Amniotic epithelial cell (primary cell): Measurements from ENCODE around the gene OXTR.
"Not testable (repeated sequence)": the region's sequence is repeated elsewhere in the genome, so short reads cannot be mapped to it uniquely, and the experiment has no call there.

Source experiments
- DNase-seq: peaks from one replicate; pipeline ENCODE4 v3.0.0-alpha.2; 2010; ENCODE audit warnings: low read depth

The OXTR gene

GRCh38 chr3:8741581-8742261, 27.7 kb downstream of the OXTR start:
- peak; percentile 80 for DNase-seq

GRCh38 chr3:8739757-8740504, 29.5 kb downstream of the OXTR start:
- DNase-seq = peak; percentile 72

GRCh38 chr3:8738639-8739038, 30.8 kb downstream of the OXTR start:
- no peak for DNase-seq

GRCh38 chr3:8737823-8738222, 31.6 kb downstream of the OXTR start:
- no peak for DNase-seq

GRCh38 chr3:8737301-8737700, 32.1 kb downstream of the OXTR start:
- DNase-seq = no peak

GRCh38 chr3:8736436-8736835, 33.0 kb downstream of the OXTR start:
- DNase-seq = no peak

GRCh38 chr3:8734908-8735307, 34.5 kb downstream of the OXTR start:
- no peak for DNase-seq

GRCh38 chr3:8734137-8734878, 35.1 kb downstream of the OXTR start:
- no peak for DNase-seq

- DNase-seq = no peak
These were observed 35.9 kb downstream of the OXTR start, which contains the start of gene CAV3 for GRCh38 chr3:8733332-8734094. Gene CAV3 (plus strand): TSS chr3:8733802. CDS start chr3:8733877, 75 bp downstream.

GRCh38 chr3:8732413-8732812, 37.0 kb downstream of the OXTR start:
- DNase-seq = no peak

GRCh38 chr3:8730656-8731055, 38.8 kb downstream of the OXTR start:
- DNase-seq = no peak

GRCh38 chr3:8729479-8729878, 39.9 kb downstream of the OXTR start:
- no peak for DNase-seq

- DNase-seq = no peak
These were observed 41.6 kb downstream of the OXTR start for GRCh38 chr3:8727605-8728512.

- DNase-seq = no peak
These were observed 45.2 kb downstream of the OXTR start for GRCh38 chr3:8724108-8724752.

- DNase-seq = no peak
These were observed 45.8 kb downstream of the OXTR start for GRCh38 chr3:8723612-8724011.

GRCh38 chr3:8722808-8723207, 46.6 kb downstream of the OXTR start:
- DNase-seq = no peak

GRCh38 chr3:8715757-8716156, 53.7 kb downstream of the OXTR start:
- not testable (repeated sequence) for DNase-seq

- no peak for DNase-seq
These were observed 55.3 kb downstream of the OXTR start for GRCh38 chr3:8713901-8714759.

GRCh38 chr3:8712908-8713255, 56.5 kb downstream of the OXTR start:
- no peak for DNase-seq
